K562 (cell line): Measurements from ENCODE around the gene NPC1. TPM values are rescaled to one million over a fixed set of nuclear protein-coding genes. Genes with fewer than 3 reads are reported as not detected.

Source experiments
- ATAC-seq: fragments of 200-7000 bp; cut with Tn5 transposase; 3 replicates; pipeline ENCODE4 v1.9.1; 2020; ENCODE audit warnings: moderate library complexity
- BruUV-seq: library from RNA; stranded (reverse); fragments of 400-500 nt; replicated peaks from 2 replicates; lab custom pipeline; 2021; lab: Mats Ljungman, UMichigan
- CTCF ChIA-PET: fragments of 300-600 bp; formaldehyde crosslinking; extraction: SDS; loops from one replicate; lab custom pipeline; 2021; ENCODE audit warnings: low intra/inter-chr PET ratio; lab: Yijun Ruan, JAX
- POLR2A ChIA-PET: fragments of 300-600, 350-650 bp; sonication (Branson Sonifier 250); formaldehyde crosslinking; extraction: SDS; loops from one replicate; lab custom pipeline; 2021; ENCODE audit warnings: antibody characterized with exemption, inconsistent platforms; lab: Yijun Ruan, JAX
- DNase-seq, 4 experiments: peaks; one replicate each; pipeline versions ENCODE4 v3.0.0 to v3.0.0-alpha.2; 2011 to 2018; ENCODE audit warnings: low spot score in 3 of 4, mixed read lengths in 3 of 4; ENCODE audit errors: extremely low read depth in 1 of 4
- FAIRE-seq: peaks from 2 replicates; lab custom pipeline; 2011; peaks lifted over from hg19 to GRCh38; lab: Jason Lieb, UNC
- H2AFZ ChIP-seq: 2 replicates; pipeline ENCODE4 v1.6.0; 2011; ENCODE audit warnings: low read depth, low read length, control low read depth, inconsistent platforms
- H3K27ac ChIP-seq: fragments of 200-600 bp; 3 replicates; pipeline ENCODE4 v1.8.0; 2011; ENCODE audit warnings: low read depth, mild to moderate bottlenecking, control low read depth, inconsistent platforms, low read length, moderate library complexity, mixed read lengths; ENCODE audit errors: extremely low read depth
- H3K27me3 ChIP-seq, 2 experiments: fragments of 300-600 bp in 1 of 2; 2 replicates in 1 of 2; 3 replicates in 1 of 2; pipeline versions ENCODE4 v1.6.0 to v1.8.0; 2011; ENCODE audit warnings: inconsistent platforms in 2 of 2, low read length in 2 of 2, mild to moderate bottlenecking in 1 of 2, mixed read lengths in 1 of 2, moderate library complexity in 1 of 2; ENCODE audit not compliant: control insufficient read depth in 2 of 2, insufficient read depth in 2 of 2
- H3K36me3 ChIP-seq: fragments of 300-600 bp; 3 replicates; pipeline ENCODE4 v1.8.0; 2011; ENCODE audit warnings: mild to moderate bottlenecking, low read length, inconsistent platforms; ENCODE audit not compliant: control insufficient read depth, insufficient read depth
- H3K4me1 ChIP-seq, 2 experiments: fragments of 200-600 bp in 1 of 2; replicated peaks in 1 of 2; 2 replicates in 1 of 2; 3 replicates in 1 of 2; pipeline versions ENCODE4 v1.5.1 to v1.8.0; 2011; ENCODE audit warnings: inconsistent platforms in 2 of 2, low read length in 2 of 2, mild to moderate bottlenecking in 1 of 2, mixed read lengths in 1 of 2, moderate library complexity in 1 of 2; ENCODE audit not compliant: control insufficient read depth in 2 of 2, insufficient read depth in 2 of 2
- H3K4me2 ChIP-seq: 2 replicates; pipeline ENCODE4 v1.6.1; 2011; ENCODE audit warnings: low read length, control low read depth, inconsistent platforms, mixed read lengths; ENCODE audit not compliant: insufficient read depth
- H3K4me3 ChIP-seq: fragments of 200-600 bp; sonication (generic), shearing (Covaris generic); 2 replicates; pipeline ENCODE4 v1.5.1; 2016; ENCODE audit warnings: control low read depth, inconsistent platforms
- H3K79me2 ChIP-seq: fragments of 200-600 bp; 3 replicates; pipeline ENCODE4 v1.8.0; 2011; ENCODE audit warnings: low read length, inconsistent platforms; ENCODE audit not compliant: control insufficient read depth, insufficient read depth
- H3K9ac ChIP-seq, 2 experiments: 2 replicates each; pipeline versions ENCODE4 v1.6.0 to v1.6.1; 2011; ENCODE audit warnings: low read depth in 2 of 2, low read length in 2 of 2, control low read depth in 1 of 2, inconsistent platforms in 1 of 2, mild to moderate bottlenecking in 1 of 2, mixed read lengths in 1 of 2; ENCODE audit not compliant: insufficient read depth in 1 of 2
- H3K9me1 ChIP-seq: one replicate; pipeline ENCODE4 v1.6.0; 2011; ENCODE audit warnings: inconsistent platforms, mild to moderate bottlenecking, low read length, moderate library complexity; ENCODE audit not compliant: control insufficient read depth, insufficient read depth
- H3K9me3 ChIP-seq: replicated peaks from 2 replicates; pipeline ENCODE4 v1.5.1; 2011; ENCODE audit warnings: low read depth, low read length, inconsistent platforms; ENCODE audit not compliant: control insufficient read depth, insufficient read depth
- H4K20me1 ChIP-seq: replicated peaks from 2 replicates; pipeline ENCODE4 v1.6.1; 2011; ENCODE audit warnings: low read length, inconsistent platforms, mixed read lengths; ENCODE audit not compliant: control insufficient read depth, insufficient read depth
- ELF2 ChIP-seq: fragments of 250-450 bp; sonication (Bioruptor Pico); IDR thresholded peaks from 2 replicates; pipeline ENCODE4 v1.5.0; 2021; ENCODE audit warnings: mild to moderate bottlenecking
- FOXA1 ChIP-seq: fragments of 450-650 bp; IDR thresholded peaks from 2 replicates; pipeline ENCODE4 v1.6.1; 2016; ENCODE audit warnings: mild to moderate bottlenecking, borderline replicate concordance
- GTF2E2 ChIP-seq: fragments of 200-800 bp; sonication (Bioruptor generic); IDR thresholded peaks from 2 replicates; pipeline ENCODE4 v1.6.1; 2016; ENCODE audit warnings: missing genetic modification characterization, missing compliant biosample characterization
- KAT8 ChIP-seq: fragments of 450-650 bp; IDR thresholded peaks from 2 replicates; pipeline ENCODE4 v1.6.1; 2016; ENCODE audit warnings: low read depth, mild to moderate bottlenecking
- KLF6 ChIP-seq: fragments of 250-450 bp; sonication (Bioruptor Pico); IDR thresholded peaks from 2 replicates; pipeline ENCODE4 v1.4.0; 2020; ENCODE audit warnings: mild to moderate bottlenecking, moderate library complexity, borderline replicate concordance
- POU5F1 ChIP-seq: fragments of 150-350 bp; IDR thresholded peaks from 2 replicates; pipeline ENCODE4 v1.6.1; 2014; ENCODE audit warnings: borderline replicate concordance, low read length, low read depth, mild to moderate bottlenecking; ENCODE audit not compliant: partially characterized antibody
- SMAD4 ChIP-seq: fragments of 250-450 bp; sonication (Bioruptor Pico); conservative IDR thresholded peaks from 2 replicates; pipeline ENCODE4 v1.8.0; 2021; ENCODE audit warnings: inconsistent platforms, mild to moderate bottlenecking, moderate library complexity
- SRF ChIP-seq, 2 experiments: fragments of 250-450, 450-650 bp in 1 of 2; sonication (Bioruptor Pico) in 1 of 2; sonication (generic) in 1 of 2; formaldehyde crosslinking; IDR thresholded peaks; 2 replicates each; pipeline versions ENCODE4 v1.5.0 to v1.5.1; 2020 to 2022; ENCODE audit warnings: mild to moderate bottlenecking in 1 of 2, missing genetic modification reagents in 1 of 2
- TEAD4 ChIP-seq, 2 experiments: sonication (generic) in 1 of 2; formaldehyde crosslinking in 1 of 2; IDR thresholded peaks; 2 replicates each; pipeline versions ENCODE4 v1.6.1 to v1.8.0; 2012 to 2022; ENCODE audit warnings: borderline replicate concordance in 1 of 2, inconsistent platforms in 1 of 2, low read length in 1 of 2, mild to moderate bottlenecking in 1 of 2, missing genetic modification reagents in 1 of 2
- TRIM24 ChIP-seq, 2 experiments: fragments of 450-650 bp; IDR thresholded peaks; 2 replicates each; pipeline ENCODE4 v1.6.1; 2016
- ZC3H8 ChIP-seq: fragments of 450-650 bp; IDR thresholded peaks from 2 replicates; pipeline ENCODE4 v1.6.1; 2017
- ZFX ChIP-seq: sonication (generic); formaldehyde crosslinking; IDR thresholded peaks from 2 replicates; pipeline ENCODE4 v1.8.0; 2022; ENCODE audit warnings: mild to moderate bottlenecking, missing genetic modification reagents, moderate library complexity
- ZNF224 ChIP-seq: sonication (generic); formaldehyde crosslinking; IDR thresholded peaks from 2 replicates; pipeline ENCODE4 v1.8.0; 2022; ENCODE audit warnings: mild to moderate bottlenecking, missing genetic modification reagents
- ZNF445 ChIP-seq: fragments of 250-450 bp; sonication (Bioruptor Pico); IDR thresholded peaks from 2 replicates; pipeline ENCODE4 v1.4.0; 2020; ENCODE audit warnings: low read depth, mild to moderate bottlenecking, moderate library complexity
- WGBS: fragments of 100-300 bp; shearing (Covaris generic); methylation state at CpG from one replicate; pipeline ENCODE4 v1.1.6; 2016; ENCODE audit warnings: low coverage, mixed read lengths; ENCODE audit not compliant: insufficient coverage; ENCODE audit errors: missing lambda C conversion rate; 5-methylcytosine and 5-hydroxymethylcytosine counted together
- in situ Hi-C: fragments of 300-500 bp; cut with MboI; formaldehyde crosslinking; loops from 4 replicates; pipeline ENCODE4 v1.15.0; 2018; ENCODE audit warnings: inconsistent platforms, mixed read lengths
- intact Hi-C: fragments of 100-400 bp; cut with micrococcal nuclease; formaldehyde crosslinking; loops from 2 replicates; pipeline ENCODE4 v1.14.2; 2022
- polyA plus RNA-seq, 8 experiments: library from polyadenylated mRNA; depleted of rRNA in 4 of 8; stranded (reverse) in 5 of 8; unstranded in 3 of 8; fragments of >200 nt; fragmentation: Nextera tagmentation in 2 of 8; fragmentation: Illumina TruSeq in 1 of 8; extraction: Ambion mirVana in 2 of 8; extraction: Trizol in 1 of 8; gene quantifications; 2 replicates each; pipeline versions ENCODE4 v1.2.1 to v1.2.3, GENCODE V29; 2011 to 2014; ENCODE audit warnings: inconsistent platforms in 1 of 8, missing spikeins in 1 of 8
- total RNA-seq, 7 experiments: library from RNA; depleted of rRNA in 6 of 7; stranded (reverse); fragments of >200 nt in 6 of 7; fragmentation: Illumina TruSeq in 2 of 7; extraction: Trizol in 2 of 7; gene quantifications; 2 replicates each; pipeline versions ENCODE4 v1.2.1 to v1.2.3, GENCODE V29; 2011 to 2021; ENCODE audit warnings: low replicate concordance in 1 of 7
- TF ChIP-seq, protein P1 (sequence below): IDR thresholded peaks from 2 replicates; pipeline ENCODE4 v1.6.1; 2012; ENCODE audit warnings: low read depth, low read length, improper control_type of control experiment, borderline replicate concordance
- TF ChIP-seq, protein P2 (sequence below): sonication (generic); IDR thresholded peaks from 2 replicates; pipeline ENCODE4 v1.6.1; 2016
- TF ChIP-seq, protein P3 (sequence below): fragments of 450-650 bp; formaldehyde crosslinking; conservative IDR thresholded peaks from 2 replicates; pipeline ENCODE4 v1.4.0; 2022; ENCODE audit warnings: mild to moderate bottlenecking, missing genetic modification characterization

Gene NPC1
- total and polyA plus RNA-seq, 9 of the 15 experiments (the other 6 are each of a cell fraction or from before 2014, with no cell fraction given) = 17.1 to 45.9 (median 27.6) TPM

DNA sequence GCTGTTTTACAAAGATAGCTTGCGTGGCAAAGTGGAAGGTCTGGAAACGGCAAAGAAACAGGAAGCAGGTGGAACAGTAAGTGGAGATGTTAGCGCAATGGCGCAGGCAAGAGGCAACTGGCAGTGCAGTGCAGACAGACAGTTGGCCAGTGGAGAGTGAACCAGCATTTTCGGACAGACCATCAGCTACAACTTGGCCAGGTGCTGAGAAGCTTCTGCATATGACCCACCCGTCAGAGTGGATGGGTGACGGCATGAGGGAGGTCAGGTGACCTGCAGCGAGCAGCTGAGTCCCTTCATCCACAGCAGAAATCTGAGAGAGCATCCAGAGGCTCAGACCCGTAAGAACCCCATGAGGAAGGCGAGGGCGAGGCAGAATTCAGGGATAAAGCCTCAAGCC lies 33.8 kb downstream of the NPC1 start:
- Histone ChIP-seq H3K9me3 (no peaks in the 10 kb centered on the region), H3K27me3 (no peaks in the 10 kb centered on the region), H3K9ac (no peak overlapping the region), H3K27ac (no peak overlapping the region; the same call in 2 of the 3 replicates), H3K9me1 (no peaks in the 10 kb centered on the region), H3K79me2 (no peaks in the 10 kb centered on the region), H2AFZ (no peak overlapping the region), H3K4me3 (no peak overlapping the region), H3K4me2 (no peak overlapping the region), H4K20me1 (no peaks in the 10 kb centered on the region), H3K4me1 (no peaks in the 10 kb centered on the region), H3K36me3 (peaks cover 87% of the 10 kb centered on the region)
- intact Hi-C loops (no loop called here), in situ Hi-C loops (no loop called here)
- 83% methylated on average over 11 of the region's 11 CpGs for WGBS
- DNase-seq (no peak), FAIRE-seq (no peak), ATAC-seq (no peak)
- ChIA-PET POLR2A (interaction anchor here (0.5 to 1.7 kb wide), 5 partner anchors 8 to 26 kb away, joined by 3 to 5 read pairs (median 4); no protein-coding TSS in a partner anchor), CTCF (no interaction called here)
- no peak for TF ChIP-seq KAT8
- TF ChIP-seq, protein P1, sequence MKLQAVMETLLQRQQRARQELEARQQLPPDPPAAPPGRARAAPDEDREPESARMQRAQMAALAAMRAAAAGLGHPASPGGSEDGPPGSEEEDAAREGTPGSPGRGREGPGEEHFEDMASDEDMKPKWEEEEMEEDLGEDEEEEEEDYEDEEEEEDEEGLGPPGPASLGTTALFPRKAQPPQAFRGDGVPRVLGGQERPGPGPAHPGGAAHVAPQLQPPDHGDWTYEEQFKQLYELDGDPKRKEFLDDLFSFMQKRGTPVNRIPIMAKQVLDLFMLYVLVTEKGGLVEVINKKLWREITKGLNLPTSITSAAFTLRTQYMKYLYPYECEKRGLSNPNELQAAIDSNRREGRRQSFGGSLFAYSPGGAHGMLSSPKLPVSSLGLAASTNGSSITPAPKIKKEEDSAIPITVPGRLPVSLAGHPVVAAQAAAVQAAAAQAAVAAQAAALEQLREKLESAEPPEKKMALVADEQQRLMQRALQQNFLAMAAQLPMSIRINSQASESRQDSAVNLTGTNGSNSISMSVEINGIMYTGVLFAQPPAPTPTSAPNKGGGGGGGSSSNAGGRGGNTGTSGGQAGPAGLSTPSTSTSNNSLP = no peak
- no peak for TF ChIP-seq TEAD4 (IDR thresholded peaks at IDR 0.05; ENCODE audit: low read length)
- TF ChIP-seq TEAD4 (CRISPR knock-in tag; IDR thresholded peaks at IDR 0.05; ENCODE audit: borderline replicate concordance) = no peak
- no peak for TF ChIP-seq SMAD4 (CRISPR knock-in tag)
- no peak for TF ChIP-seq GTF2E2 (tag)
- no peak for TF ChIP-seq ZNF224
- TF ChIP-seq, protein P2, sequence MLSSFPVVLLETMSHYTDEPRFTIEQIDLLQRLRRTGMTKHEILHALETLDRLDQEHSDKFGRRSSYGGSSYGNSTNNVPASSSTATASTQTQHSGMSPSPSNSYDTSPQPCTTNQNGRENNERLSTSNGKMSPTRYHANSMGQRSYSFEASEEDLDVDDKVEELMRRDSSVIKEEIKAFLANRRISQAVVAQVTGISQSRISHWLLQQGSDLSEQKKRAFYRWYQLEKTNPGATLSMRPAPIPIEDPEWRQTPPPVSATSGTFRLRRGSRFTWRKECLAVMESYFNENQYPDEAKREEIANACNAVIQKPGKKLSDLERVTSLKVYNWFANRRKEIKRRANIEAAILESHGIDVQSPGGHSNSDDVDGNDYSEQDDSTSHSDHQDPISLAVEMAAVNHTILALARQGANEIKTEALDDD = no peak
- no peak for TF ChIP-seq ZFX
- no peak for TF ChIP-seq FOXA1
- TF ChIP-seq TRIM24 (IDR thresholded peaks at IDR 0.05) = no peak
- TF ChIP-seq ELF2 = no peak
- TF ChIP-seq ZNF445 (CRISPR knock-in tag) = no peak
- TF ChIP-seq ZC3H8 = no peak
- no peak for TF ChIP-seq SRF (CRISPR knock-in tag; IDR thresholded peaks at IDR 0.05)
- no peak for TF ChIP-seq KLF6 (CRISPR knock-in tag)
- TF ChIP-seq POU5F1 = no peak
- TF ChIP-seq, protein P3, sequence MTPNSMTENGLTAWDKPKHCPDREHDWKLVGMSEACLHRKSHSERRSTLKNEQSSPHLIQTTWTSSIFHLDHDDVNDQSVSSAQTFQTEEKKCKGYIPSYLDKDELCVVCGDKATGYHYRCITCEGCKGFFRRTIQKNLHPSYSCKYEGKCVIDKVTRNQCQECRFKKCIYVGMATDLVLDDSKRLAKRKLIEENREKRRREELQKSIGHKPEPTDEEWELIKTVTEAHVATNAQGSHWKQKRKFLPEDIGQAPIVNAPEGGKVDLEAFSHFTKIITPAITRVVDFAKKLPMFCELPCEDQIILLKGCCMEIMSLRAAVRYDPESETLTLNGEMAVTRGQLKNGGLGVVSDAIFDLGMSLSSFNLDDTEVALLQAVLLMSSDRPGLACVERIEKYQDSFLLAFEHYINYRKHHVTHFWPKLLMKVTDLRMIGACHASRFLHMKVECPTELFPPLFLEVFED (CRISPR knock-in tag) = no peak
- BruUV-seq = no TSS peak
